Measurements from ENCODE around the gene ANGPTL3. TPM values are rescaled to one million over a fixed set of nuclear protein-coding genes. Genes with fewer than 3 reads are reported as not detected.

The ANGPTL3 gene
- polyA plus RNA-seq, 1 of the 3 experiments (the other 2 are of a cell fraction), result not detected

DNA sequence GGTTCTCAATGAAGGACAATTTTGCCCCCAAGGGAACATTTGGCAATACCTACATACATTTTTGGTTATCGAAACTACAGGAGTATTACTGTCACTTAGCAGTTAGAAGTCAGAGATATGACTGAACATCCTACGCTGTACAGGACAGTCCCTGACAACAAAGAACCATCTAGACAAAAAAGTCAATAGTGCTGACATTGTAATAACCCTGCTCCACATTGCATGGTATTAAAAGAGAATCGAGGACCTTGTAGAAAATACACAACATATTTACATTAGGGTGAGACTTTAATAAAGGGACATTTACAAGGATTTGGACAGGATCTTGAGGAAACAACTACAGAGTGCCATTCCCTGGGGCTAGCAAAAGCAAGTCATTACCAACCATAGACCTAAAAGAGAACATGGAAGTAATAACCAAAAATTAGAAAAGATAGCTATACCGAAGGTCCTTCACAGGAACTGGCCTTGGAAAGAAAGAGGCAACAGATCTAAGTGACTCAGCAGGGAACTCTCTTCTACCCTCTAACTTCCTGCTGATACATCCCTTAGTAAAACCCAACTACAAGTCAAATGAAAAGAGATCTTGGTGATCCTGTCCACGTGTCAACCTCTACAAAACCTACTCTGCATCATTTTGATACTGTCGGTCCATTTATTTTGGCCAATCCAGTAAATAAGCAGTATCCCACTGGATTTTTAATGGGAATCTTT lies 40.2 kb downstream of the ANGPTL3 start (continued):
- TF ChIP-seq SIN3A (IDR thresholded peaks at IDR 0.05; ENCODE audit: borderline replicate concordance, low read depth, low read length) (no peak), RXRA (IDR thresholded peaks at IDR 0.05; ENCODE audit: borderline replicate concordance, low read depth) (no peak), SMC3 (IDR thresholded peaks at IDR 0.05; ENCODE audit: low read depth, low read length) (no peak)

DNA sequence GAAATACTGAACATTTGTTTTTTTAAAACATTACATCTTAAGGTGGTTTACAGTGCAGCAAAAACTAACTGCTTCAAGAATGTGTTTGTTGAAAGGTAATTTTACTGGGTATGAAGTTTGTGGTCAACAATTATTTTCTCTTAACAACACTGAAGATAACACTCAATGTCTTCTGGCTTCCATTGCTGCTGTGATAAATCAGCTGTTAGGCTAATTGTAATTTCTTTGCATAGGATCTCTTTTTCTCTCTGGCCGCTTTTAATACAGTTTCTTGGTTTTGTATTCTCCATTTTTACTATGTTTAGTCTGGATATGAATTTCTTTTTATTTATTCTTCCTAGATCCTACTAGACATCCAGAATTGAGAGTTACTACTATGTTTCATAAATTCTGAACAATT lies 46.0 kb downstream of the ANGPTL3 start:
- TF ChIP-seq, protein P1, sequence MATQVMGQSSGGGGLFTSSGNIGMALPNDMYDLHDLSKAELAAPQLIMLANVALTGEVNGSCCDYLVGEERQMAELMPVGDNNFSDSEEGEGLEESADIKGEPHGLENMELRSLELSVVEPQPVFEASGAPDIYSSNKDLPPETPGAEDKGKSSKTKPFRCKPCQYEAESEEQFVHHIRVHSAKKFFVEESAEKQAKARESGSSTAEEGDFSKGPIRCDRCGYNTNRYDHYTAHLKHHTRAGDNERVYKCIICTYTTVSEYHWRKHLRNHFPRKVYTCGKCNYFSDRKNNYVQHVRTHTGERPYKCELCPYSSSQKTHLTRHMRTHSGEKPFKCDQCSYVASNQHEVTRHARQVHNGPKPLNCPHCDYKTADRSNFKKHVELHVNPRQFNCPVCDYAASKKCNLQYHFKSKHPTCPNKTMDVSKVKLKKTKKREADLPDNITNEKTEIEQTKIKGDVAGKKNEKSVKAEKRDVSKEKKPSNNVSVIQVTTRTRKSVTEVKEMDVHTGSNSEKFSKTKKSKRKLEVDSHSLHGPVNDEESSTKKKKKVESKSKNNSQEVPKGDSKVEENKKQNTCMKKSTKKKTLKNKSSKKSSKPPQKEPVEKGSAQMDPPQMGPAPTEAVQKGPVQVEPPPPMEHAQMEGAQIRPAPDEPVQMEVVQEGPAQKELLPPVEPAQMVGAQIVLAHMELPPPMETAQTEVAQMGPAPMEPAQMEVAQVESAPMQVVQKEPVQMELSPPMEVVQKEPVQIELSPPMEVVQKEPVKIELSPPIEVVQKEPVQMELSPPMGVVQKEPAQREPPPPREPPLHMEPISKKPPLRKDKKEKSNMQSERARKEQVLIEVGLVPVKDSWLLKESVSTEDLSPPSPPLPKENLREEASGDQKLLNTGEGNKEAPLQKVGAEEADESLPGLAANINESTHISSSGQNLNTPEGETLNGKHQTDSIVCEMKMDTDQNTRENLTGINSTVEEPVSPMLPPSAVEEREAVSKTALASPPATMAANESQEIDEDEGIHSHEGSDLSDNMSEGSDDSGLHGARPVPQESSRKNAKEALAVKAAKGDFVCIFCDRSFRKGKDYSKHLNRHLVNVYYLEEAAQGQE (IDR thresholded peaks at IDR 0.05; ENCODE audit: low read depth, low read length), result no peak
- no peak for TF ChIP-seq SIN3A (IDR thresholded peaks at IDR 0.05; ENCODE audit: borderline replicate concordance, low read depth, low read length)
- TF ChIP-seq RXRA (IDR thresholded peaks at IDR 0.05; ENCODE audit: borderline replicate concordance, low read depth), result no peak
- TF ChIP-seq RAD21 (IDR thresholded peaks at IDR 0.05; ENCODE audit: low read length), result no peak
- no peak for TF ChIP-seq FOSL2 (IDR thresholded peaks at IDR 0.05; ENCODE audit: borderline replicate concordance, low read depth)
- TF ChIP-seq NFIC (IDR thresholded peaks at IDR 0.05; ENCODE audit: borderline replicate concordance), result no peak
- TF ChIP-seq, protein P2, sequence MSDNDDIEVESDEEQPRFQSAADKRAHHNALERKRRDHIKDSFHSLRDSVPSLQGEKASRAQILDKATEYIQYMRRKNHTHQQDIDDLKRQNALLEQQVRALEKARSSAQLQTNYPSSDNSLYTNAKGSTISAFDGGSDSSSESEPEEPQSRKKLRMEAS (IDR thresholded peaks at IDR 0.05; ENCODE audit: low read depth), result no peak
- TF ChIP-seq POLR2AphosphoS5 (IDR thresholded peaks at IDR 0.05; ENCODE audit: low read depth, low read length), result no peak
- no peak for TF ChIP-seq FOXM1 (IDR thresholded peaks at IDR 0.05; ENCODE audit: low read depth)
- no peak for TF ChIP-seq EP300 (IDR thresholded peaks at IDR 0.05; ENCODE audit: borderline replicate concordance in 1 of 2, low read depth in 1 of 2, low read length in 1 of 2)
- TF ChIP-seq, protein P3, sequence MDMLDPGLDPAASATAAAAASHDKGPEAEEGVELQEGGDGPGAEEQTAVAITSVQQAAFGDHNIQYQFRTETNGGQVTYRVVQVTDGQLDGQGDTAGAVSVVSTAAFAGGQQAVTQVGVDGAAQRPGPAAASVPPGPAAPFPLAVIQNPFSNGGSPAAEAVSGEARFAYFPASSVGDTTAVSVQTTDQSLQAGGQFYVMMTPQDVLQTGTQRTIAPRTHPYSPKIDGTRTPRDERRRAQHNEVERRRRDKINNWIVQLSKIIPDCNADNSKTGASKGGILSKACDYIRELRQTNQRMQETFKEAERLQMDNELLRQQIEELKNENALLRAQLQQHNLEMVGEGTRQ (IDR thresholded peaks at IDR 0.05; ENCODE audit: borderline replicate concordance, low read depth, low read length), result no peak
- no peak for TF ChIP-seq EZH2phosphoT487 (IDR thresholded peaks at IDR 0.05; ENCODE audit: borderline replicate concordance, low read depth)
- TF ChIP-seq, protein P4, sequence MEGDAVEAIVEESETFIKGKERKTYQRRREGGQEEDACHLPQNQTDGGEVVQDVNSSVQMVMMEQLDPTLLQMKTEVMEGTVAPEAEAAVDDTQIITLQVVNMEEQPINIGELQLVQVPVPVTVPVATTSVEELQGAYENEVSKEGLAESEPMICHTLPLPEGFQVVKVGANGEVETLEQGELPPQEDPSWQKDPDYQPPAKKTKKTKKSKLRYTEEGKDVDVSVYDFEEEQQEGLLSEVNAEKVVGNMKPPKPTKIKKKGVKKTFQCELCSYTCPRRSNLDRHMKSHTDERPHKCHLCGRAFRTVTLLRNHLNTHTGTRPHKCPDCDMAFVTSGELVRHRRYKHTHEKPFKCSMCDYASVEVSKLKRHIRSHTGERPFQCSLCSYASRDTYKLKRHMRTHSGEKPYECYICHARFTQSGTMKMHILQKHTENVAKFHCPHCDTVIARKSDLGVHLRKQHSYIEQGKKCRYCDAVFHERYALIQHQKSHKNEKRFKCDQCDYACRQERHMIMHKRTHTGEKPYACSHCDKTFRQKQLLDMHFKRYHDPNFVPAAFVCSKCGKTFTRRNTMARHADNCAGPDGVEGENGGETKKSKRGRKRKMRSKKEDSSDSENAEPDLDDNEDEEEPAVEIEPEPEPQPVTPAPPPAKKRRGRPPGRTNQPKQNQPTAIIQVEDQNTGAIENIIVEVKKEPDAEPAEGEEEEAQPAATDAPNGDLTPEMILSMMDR (IDR thresholded peaks at IDR 0.05), result no peak
- TF ChIP-seq, protein P5, sequence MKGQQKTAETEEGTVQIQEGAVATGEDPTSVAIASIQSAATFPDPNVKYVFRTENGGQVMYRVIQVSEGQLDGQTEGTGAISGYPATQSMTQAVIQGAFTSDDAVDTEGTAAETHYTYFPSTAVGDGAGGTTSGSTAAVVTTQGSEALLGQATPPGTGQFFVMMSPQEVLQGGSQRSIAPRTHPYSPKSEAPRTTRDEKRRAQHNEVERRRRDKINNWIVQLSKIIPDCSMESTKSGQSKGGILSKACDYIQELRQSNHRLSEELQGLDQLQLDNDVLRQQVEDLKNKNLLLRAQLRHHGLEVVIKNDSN (IDR thresholded peaks at IDR 0.05; ENCODE audit: borderline replicate concordance, low read depth), result no peak
- no peak for TF ChIP-seq ELF1 (IDR thresholded peaks at IDR 0.05)
- no peak for TF ChIP-seq GATA2 (CRISPR knock-in tag; IDR thresholded peaks at IDR 0.05)
- TF ChIP-seq TEAD4 (IDR thresholded peaks at IDR 0.05; ENCODE audit: borderline replicate concordance, insufficient read depth), result no peak
- Histone ChIP-seq H3K27me3 (ENCODE audit: insufficient read depth) (no peaks in the 10 kb centered on the region), H3K4me2 (no peak overlapping the region), H3K9me3 (peaks cover 14% of the 10 kb centered on the region; the same call in 1 of the 2 replicates), H3K36me3 (replicated peaks in 1 of 2; ENCODE audit: control insufficient read depth in 1 of 2, insufficient read depth in 2 of 2, low read length in 1 of 2) (peaks cover 68 to 88% of the 10 kb centered on the region in 2 experiments), H3F3A (replicated peaks; ENCODE audit: insufficient read depth) (no peaks in the 10 kb centered on the region), H4K20me1 (ENCODE audit: insufficient read depth) (no peaks in the 10 kb centered on the region), H3K9me2 (no peaks in the 10 kb centered on the region), H3K79me2 (ENCODE audit: insufficient read depth) (0 out of 2 replicates have a peak, but pooled peaks cover 4% of the 10 kb centered on the region), H3K4me1 (ENCODE audit: control insufficient read depth in 1 of 2, insufficient read depth in 2 of 2, low read depth in 1 of 2, low read length in 1 of 2) (no peaks in the 10 kb centered on the region), H3K27ac (ENCODE audit: low read depth in 2 of 2, low read length in 1 of 2) (no peak overlapping the region), H2AFZ (ENCODE audit: low read depth) (no peak overlapping the region), H3K4me3 (ENCODE audit: low read depth in 2 of 2, low read length in 1 of 2) (no peak overlapping the region), H3K9ac (no peak overlapping the region)
- POLR2A ChIA-PET, result no interaction called here
- 94% methylated on average over 1 of the region's 1 CpG for WGBS (ENCODE audit: low lambda C conversion rate)
- no peak for DNase-seq
- CTCF ChIA-PET, result no interaction called here

Measured in SK-N-SH (cell line).